ENCODE data around the gene MEF2C. TPM values are rescaled to one million over a fixed set of nuclear protein-coding genes. Genes with fewer than 3 reads are reported as not detected.
"Not testable (repeated sequence)": the region's sequence is repeated elsewhere in the genome, so short reads cannot be mapped to it uniquely, and the experiment has no call there.

Gene MEF2C
- polyA plus RNA-seq, 6 donors from 2014 or later = 402 to 547 (median 433) TPM

GRCh38 chr5:88816195-88816594 is 66.8 kb downstream of the MEF2C start:
- Mint-ChIP-seq H3K36me3 (peaks cover 15 to 30% of the 10 kb centered on the region in 2 donors), H3K27ac (peak overlapping the region in 5 of 6 donors; percentile 5 to 83 (median 49)), H3K9me3 (no peaks in the 10 kb centered on the region), H3K4me3 (peak overlapping the region in 3 of 8 donors; percentile 36 to 62 (median 36)), H3K4me1 (peaks cover 52 to 87% (median 62%) of the 10 kb centered on the region in 3 donors), H3K27me3 (no peaks in the 10 kb centered on the region)
- DNase-seq (no peak), ATAC-seq (ENCODE audit: low read depth in 2 of 2) (no peak)

GRCh38 chr5:88815050-88815789 is 67.8 kb downstream of the MEF2C start:
- peaks cover 57 to 86% (median 68%) of the 10 kb centered on the region in 3 donors for H3K4me1 Mint-ChIP-seq
- H3K27ac Mint-ChIP-seq = peak overlapping the region in 5 of 6 donors; percentile 61 to 88 (median 84)
- H3K36me3 Mint-ChIP-seq = peaks cover 15 to 35% of the 10 kb centered on the region in 2 donors

GRCh38 chr5:88813805-88814575 is 69.0 kb downstream of the MEF2C start:
- peaks cover 57 to 80% (median 69%) of the 10 kb centered on the region in 3 donors for H3K4me1 Mint-ChIP-seq
- peak overlapping the region in 5 of 8 donors; percentile 2 to 55 (median 19) for H3K4me3 Mint-ChIP-seq
- H3K27ac Mint-ChIP-seq = peak overlapping the region; percentile 7 to 91 (median 83)
- ATAC-seq (ENCODE audit: low read depth in 2 of 2) (no peak), DNase-seq (no peak)
- H3K36me3 Mint-ChIP-seq = peaks cover 23 to 36% of the 10 kb centered on the region in 2 donors
- no peaks in the 10 kb centered on the region for H3K27me3 Mint-ChIP-seq
- H3K9me3 Mint-ChIP-seq = no peaks in the 10 kb centered on the region

More at GRCh38 chr5:88815050-88815789, 67.8 kb downstream of the MEF2C start:
- ATAC-seq (ENCODE audit: low read depth in 2 of 2) (no peak), DNase-seq (no peak)
- Mint-ChIP-seq H3K27me3 (no peaks in the 10 kb centered on the region), H3K4me3 (peak overlapping the region in 4 of 8 donors; percentile 36 to 62 (median 50)), H3K9me3 (no peaks in the 10 kb centered on the region)

GRCh38 chr5:88813244-88813643 is 69.7 kb downstream of the MEF2C start:
- H3K4me3 Mint-ChIP-seq = peak overlapping the region in 5 of 8 donors; percentile 7 to 77 (median 45)
- H3K27me3 Mint-ChIP-seq = no peaks in the 10 kb centered on the region
- no peaks in the 10 kb centered on the region for H3K9me3 Mint-ChIP-seq
- no peak for ATAC-seq (ENCODE audit: low read depth in 2 of 2)
- H3K4me1 Mint-ChIP-seq = peaks cover 52 to 80% (median 63%) of the 10 kb centered on the region in 3 donors
- no peak for DNase-seq
- H3K36me3 Mint-ChIP-seq = peaks cover 17 to 32% of the 10 kb centered on the region in 2 donors
- peak overlapping the region in 5 of 6 donors; percentile 24 to 91 (median 83) for H3K27ac Mint-ChIP-seq

- Mint-ChIP-seq H3K4me3 (no peak overlapping the region), H3K4me1 (peaks cover 51 to 66% (median 55%) of the 10 kb centered on the region in 3 donors), H3K9me3 (no peaks in the 10 kb centered on the region), H3K27me3 (no peaks in the 10 kb centered on the region), H3K36me3 (peaks cover 24 to 36% of the 10 kb centered on the region in 2 donors), H3K27ac (peak overlapping the region in 2 of 6 donors; percentile 49 to 83)
- DNase-seq (no peak), ATAC-seq (ENCODE audit: low read depth in 2 of 2) (no peak)
Observed at GRCh38 chr5:88808153-88808552, 74.8 kb downstream of the MEF2C start.

GRCh38 chr5:88807327-88807726 is 75.7 kb downstream of the MEF2C start:
- H3K27ac Mint-ChIP-seq = peak overlapping the region in 5 of 6 donors; percentile 17 to 93 (median 83)
- no peak for DNase-seq
- H3K27me3 Mint-ChIP-seq = no peaks in the 10 kb centered on the region
- peaks cover 43 to 66% (median 47%) of the 10 kb centered on the region in 3 donors for H3K4me1 Mint-ChIP-seq
- no peaks in the 10 kb centered on the region for H3K9me3 Mint-ChIP-seq
- no peak for ATAC-seq (ENCODE audit: low read depth in 2 of 2)
- no peak overlapping the region for H3K4me3 Mint-ChIP-seq
- peaks cover 18 to 30% of the 10 kb centered on the region in 2 donors for H3K36me3 Mint-ChIP-seq

- H3K36me3 Mint-ChIP-seq = peaks cover 17 to 28% of the 10 kb centered on the region in 2 donors
- peaks cover 36 to 64% (median 39%) of the 10 kb centered on the region in 3 donors for H3K4me1 Mint-ChIP-seq
- H3K4me3 Mint-ChIP-seq = no peak overlapping the region
- no peaks in the 10 kb centered on the region for H3K9me3 Mint-ChIP-seq
- no peak for DNase-seq
- peak overlapping the region in 5 of 6 donors; percentile 59 to 86 (median 81) for H3K27ac Mint-ChIP-seq
- no peak for ATAC-seq (ENCODE audit: low read depth in 2 of 2)
- no peaks in the 10 kb centered on the region for H3K27me3 Mint-ChIP-seq
Observed at GRCh38 chr5:88806338-88806737, 76.6 kb downstream of the MEF2C start.

- peaks cover 31 to 54% (median 34%) of the 10 kb centered on the region in 3 donors for H3K4me1 Mint-ChIP-seq
- no peaks in the 10 kb centered on the region for H3K9me3 Mint-ChIP-seq
- H3K4me3 Mint-ChIP-seq = peak overlapping the region in 4 of 8 donors; percentile 1 to 57 (median 25)
- ATAC-seq (ENCODE audit: low read depth in 2 of 2) (peak; percentile 41 to 55), DNase-seq (no peak)
- H3K27me3 Mint-ChIP-seq = no peaks in the 10 kb centered on the region
- peak overlapping the region in 5 of 6 donors; percentile 6 to 92 (median 74) for H3K27ac Mint-ChIP-seq
- H3K36me3 Mint-ChIP-seq = peaks cover 18 to 24% of the 10 kb centered on the region in 2 donors
Observed at GRCh38 chr5:88805151-88805784, 77.7 kb downstream of the MEF2C start.

- Mint-ChIP-seq H3K36me3 (peaks cover 19 to 31% of the 10 kb centered on the region in 2 donors), H3K27ac (peak overlapping the region in 4 of 6 donors; percentile 68 to 83 (median 70)), H3K27me3 (no peaks in the 10 kb centered on the region), H3K4me1 (peaks cover 34 to 59% (median 35%) of the 10 kb centered on the region in 3 donors), H3K4me3 (no peak overlapping the region), H3K9me3 (no peaks in the 10 kb centered on the region)
- ATAC-seq (ENCODE audit: low read depth in 2 of 2) (no peak), DNase-seq (no peak)
Observed at GRCh38 chr5:88804444-88804843, 78.5 kb downstream of the MEF2C start.

GRCh38 chr5:88803309-88803708 is 79.7 kb downstream of the MEF2C start:
- no peak for ATAC-seq (ENCODE audit: low read depth in 2 of 2)
- peaks cover 33 to 52% (median 34%) of the 10 kb centered on the region in 3 donors for H3K4me1 Mint-ChIP-seq

GRCh38 chr5:88799938-88800535 is 82.9 kb downstream of the MEF2C start:
- Mint-ChIP-seq H3K27ac (peak overlapping the region; percentile 12 to 95 (median 72)), H3K4me3 (no peak overlapping the region), H3K4me1 (peaks cover 40 to 52% (median 41%) of the 10 kb centered on the region in 3 donors), H3K9me3 (peaks cover 0 to 6% (median 4%) of the 10 kb centered on the region in 7 donors), H3K36me3 (peaks cover 51 to 54% of the 10 kb centered on the region in 2 donors), H3K27me3 (no peaks in the 10 kb centered on the region)
- no peak for DNase-seq
- no peak for ATAC-seq (ENCODE audit: low read depth in 2 of 2)

More at GRCh38 chr5:88803309-88803708, 79.7 kb downstream of the MEF2C start:
- peak overlapping the region in 4 of 6 donors; percentile 20 to 78 (median 72) for H3K27ac Mint-ChIP-seq
- H3K9me3 Mint-ChIP-seq = peaks cover 0 to 2% (median 0%) of the 10 kb centered on the region in 7 donors
- DNase-seq = no peak
- H3K36me3 Mint-ChIP-seq = peaks cover 21 to 37% of the 10 kb centered on the region in 2 donors
- H3K4me3 Mint-ChIP-seq = peak overlapping the region in 1 of 8 donors; percentile 30
- no peaks in the 10 kb centered on the region for H3K27me3 Mint-ChIP-seq

- not testable (repeated sequence) for H3K9me3 Mint-ChIP-seq; ATAC-seq (ENCODE audit: low read depth in 2 of 2); H3K27me3 Mint-ChIP-seq; H3K4me3 Mint-ChIP-seq; DNase-seq
- Mint-ChIP-seq H3K36me3 (peaks cover 47 to 49% of the 10 kb centered on the region in 2 donors), H3K4me1 (peaks cover 35 to 46% (median 43%) of the 10 kb centered on the region in 3 donors), H3K27ac (peak overlapping the region in 3 of 6 donors; percentile 73 to 84 (median 82))
Observed at GRCh38 chr5:88798933-88799332, 84.1 kb downstream of the MEF2C start.

Measured in naive B cell (primary cell).